Activated CD4-positive, alpha-beta T cell treated with anti-CD3 and anti-CD28 coated beads, Interleukin-2, amount 50 U/mL, for 1 hour (primary cell): ENCODE measurements around the gene RPL28.

ENCODE experiments used
- DNase-seq: peaks from one replicate; pipeline ENCODE4 v3.0.0-alpha.2; 2020

Gene RPL28

DNA sequence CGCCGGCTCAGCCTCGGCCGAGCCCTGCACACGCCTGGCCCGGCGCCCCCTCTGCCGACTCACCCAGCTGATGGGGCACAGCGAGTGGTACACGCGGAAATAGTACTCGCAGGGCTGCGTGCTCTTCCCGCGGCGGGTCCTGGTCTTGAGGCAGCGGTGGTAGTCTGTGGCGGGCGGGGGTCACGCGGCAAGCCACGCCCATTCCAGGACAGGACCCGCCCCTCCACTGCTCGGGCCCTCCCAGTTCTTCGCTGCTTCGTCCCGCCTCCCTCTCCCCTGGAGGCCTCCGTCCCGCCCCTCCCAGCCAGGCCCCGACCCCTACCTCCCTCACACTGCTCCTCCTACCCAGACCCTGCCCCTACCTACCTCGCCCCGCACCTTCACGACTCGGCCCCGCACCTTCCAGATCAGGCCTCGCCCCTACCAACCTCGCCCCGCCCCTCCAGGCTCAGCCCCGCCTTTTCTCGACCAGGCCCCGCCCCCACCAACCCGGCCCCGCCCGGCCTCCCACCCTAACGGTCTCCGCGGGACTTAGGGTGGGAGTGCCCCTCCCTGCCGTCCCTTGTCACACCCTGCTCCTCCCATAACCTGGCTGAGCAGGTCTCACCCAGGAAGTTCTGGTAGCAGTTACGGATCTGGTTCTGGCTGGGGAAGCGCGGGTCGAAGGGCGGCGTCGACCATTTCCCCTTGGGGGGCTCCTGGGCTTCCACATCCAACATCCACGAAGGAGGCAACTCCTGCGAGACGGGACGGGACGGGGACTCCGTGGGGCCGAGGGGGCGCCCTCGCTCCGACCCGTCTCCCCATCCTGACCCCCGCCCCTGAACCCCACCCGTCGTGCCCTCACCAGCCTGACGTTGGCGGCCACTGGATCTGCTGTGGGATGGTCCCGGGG is 31.7 kb upstream of the RPL28 start:
- DNase-seq = peak; percentile 70

GRCh38 chr19:55354698-55355212 is 31.0 kb upstream of the RPL28 start, which contains the start of gene COX6B2:
Gene COX6B2, minus strand, starts transcription at chr19:55354719. Its CDS starts 198 bp downstream, at chr19:55354521.
- DNase-seq = no peak

- no peak for DNase-seq
Observed at GRCh38 chr19:55355213-55355821, 30.4 kb upstream of the RPL28 start.

DNA sequence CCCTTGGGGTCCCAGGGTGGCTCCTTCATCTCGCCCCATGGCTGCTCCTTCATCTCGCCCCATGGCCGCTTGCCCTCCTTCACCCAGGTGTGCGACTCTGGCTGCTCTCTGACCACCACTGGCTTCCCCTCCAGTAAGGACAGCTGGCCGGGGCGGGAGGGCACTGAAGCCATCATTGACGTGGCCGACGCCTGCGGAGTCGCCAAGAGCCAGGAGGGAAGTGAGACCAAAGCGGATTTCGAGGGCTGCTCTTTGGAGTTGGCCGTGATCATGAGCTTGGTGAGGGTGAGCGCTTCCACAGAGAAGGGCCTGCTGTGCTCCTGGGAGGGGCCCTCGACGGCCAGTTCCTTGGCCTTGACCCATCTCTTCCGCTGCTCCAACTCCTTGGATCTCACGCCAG is 27.2 kb upstream of the RPL28 start:
- no peak for DNase-seq

GRCh38 chr19:55358943-55359908 is 26.5 kb upstream of the RPL28 start:
- no peak for DNase-seq

DNA sequence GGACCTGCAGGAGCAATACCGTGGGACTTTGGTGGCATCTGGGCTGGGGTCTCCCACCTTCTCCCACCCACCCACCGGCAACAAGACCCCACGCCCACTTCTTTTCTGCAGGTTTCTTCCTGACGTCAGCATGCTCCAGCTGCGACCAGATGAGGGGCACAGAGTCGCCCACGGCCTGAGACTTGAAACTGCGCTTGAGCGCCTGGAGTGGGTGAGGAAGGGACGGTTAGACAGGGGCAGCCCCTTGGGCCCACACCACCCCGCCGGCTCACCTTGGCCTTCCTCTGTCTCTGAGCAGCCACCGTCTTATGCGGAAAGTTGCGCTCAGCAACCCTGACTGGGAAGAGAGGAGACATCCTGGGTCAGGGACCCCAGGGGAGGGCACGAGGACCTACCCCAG is 24.8 kb upstream of the RPL28 start:
- no peak for DNase-seq

DNA sequence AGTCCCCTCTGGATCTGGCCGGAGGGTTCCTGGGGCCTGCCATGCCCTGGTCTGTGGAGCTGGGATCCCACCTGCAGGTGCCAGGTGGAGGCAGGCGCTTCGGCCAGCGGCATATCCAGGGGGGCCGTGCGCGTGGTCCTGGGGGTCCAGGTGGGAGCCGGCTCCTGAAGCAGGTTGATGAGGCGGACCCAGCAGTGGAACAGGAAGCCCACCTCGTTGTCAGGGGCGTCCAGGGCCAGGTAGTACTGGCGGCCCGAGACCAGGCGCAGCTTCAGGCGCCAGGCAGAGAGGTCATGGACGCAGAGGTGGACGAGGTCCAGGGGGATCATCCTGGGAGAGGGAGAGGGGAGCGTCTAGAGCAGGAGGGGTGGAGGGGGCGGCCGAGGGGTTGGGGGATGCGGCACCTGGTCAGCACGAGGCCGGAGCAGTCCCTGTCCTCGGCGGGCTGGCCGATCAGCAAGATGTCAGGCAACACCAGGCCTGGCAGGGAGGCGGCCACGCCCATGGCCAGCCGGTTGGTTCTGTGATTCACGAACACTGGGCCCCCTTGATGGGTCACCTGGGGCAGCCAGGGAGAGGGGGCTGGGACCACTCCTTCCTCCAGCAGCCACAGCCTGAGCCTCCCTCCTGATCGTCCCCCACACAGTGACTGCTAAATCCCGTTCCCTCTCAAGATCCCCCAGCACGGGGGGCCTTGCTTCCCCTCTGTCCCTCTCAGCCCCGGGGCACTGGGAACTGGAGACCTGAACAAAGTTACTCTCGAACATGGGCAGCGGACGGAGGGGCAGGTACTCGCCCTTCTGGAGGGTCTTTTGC is 23.4 kb upstream of the RPL28 start:
- DNase-seq = no peak

DNA sequence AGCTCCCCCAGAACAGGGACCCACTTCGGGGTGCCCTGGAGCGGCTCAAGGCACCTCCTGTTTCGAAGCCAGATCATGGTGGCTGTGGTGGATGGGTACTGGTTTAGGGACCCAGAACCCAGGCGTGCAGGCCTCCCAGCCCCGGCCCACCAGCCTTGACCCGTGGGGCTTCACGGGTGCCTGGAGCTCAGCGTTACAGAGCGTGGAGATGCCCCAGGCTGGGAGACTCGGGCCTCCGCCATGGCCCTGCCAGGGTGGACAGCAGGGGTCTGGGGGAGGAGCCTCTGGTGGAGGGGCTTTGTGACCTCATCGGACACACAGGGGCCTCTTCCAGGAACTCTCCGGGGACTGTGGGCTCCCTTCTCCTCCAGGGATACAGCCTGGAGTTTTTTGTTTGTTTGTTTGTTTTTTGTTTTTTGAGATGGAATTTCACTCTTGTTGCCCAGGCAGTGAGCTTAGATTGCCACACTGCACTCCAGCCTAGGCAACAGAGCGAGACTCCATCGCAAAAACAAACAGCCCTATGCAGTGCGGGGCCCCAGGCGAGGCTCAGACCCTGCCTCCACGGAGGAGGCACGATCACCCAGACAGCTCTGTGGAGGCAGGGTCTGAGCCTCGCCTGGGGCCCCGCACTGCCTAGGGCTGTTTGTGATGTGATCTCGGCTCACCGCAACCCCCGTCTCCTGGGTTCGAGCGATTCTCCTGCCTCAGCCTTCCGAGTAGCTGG is 22.6 kb upstream of the RPL28 start, which contains the start of gene GARIN5B:
GARIN5B (minus strand) TSS at position 271 of the 727 bp plus-strand sequence; CDS start at position 77, 194 bp downstream.
- no peak for DNase-seq

DNA sequence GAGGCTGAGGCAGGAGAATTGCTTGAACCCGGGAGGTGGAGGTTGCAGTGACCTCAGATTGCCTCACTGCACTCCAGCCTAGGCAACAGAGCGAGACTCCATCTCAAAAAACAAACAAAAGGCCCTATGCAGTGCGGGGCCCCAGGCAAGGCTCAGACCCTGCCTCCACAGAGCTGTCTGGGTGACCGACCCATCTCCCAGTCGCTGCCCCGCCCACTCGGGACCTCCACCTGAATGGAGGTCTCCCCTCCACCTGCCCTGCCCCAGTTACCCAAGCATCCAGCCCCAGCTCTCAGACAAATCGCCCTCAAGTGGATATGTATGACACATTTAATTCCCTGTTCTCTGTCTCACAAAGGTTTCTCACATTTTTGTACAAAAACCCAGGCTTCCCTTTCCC is 20.5 kb upstream of the RPL28 start:
- no peak for DNase-seq

- no peak for DNase-seq
Observed at GRCh38 chr19:55365964-55366363, 19.8 kb upstream of the RPL28 start.

DNA sequence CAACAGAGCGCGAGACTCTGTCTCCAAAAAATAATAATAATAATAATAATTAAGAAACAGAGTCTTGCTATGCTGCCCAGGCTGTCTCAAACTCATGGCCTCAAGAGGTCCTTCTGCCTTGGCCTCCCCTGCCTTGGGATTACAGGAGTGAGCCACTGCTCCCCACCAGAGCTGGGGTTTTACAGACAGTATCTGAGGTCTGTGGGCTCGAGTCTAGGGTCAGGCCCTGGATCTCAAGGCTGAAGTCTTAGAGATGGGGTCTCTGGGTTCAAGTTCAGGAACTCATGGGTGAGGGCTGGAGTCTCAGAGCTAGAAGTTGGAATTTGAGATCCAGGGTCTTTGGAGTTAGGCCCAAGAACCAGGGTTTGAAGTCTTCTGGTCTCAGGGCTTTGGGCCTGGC is 18.9 kb upstream of the RPL28 start:
- DNase-seq = no peak

DNA sequence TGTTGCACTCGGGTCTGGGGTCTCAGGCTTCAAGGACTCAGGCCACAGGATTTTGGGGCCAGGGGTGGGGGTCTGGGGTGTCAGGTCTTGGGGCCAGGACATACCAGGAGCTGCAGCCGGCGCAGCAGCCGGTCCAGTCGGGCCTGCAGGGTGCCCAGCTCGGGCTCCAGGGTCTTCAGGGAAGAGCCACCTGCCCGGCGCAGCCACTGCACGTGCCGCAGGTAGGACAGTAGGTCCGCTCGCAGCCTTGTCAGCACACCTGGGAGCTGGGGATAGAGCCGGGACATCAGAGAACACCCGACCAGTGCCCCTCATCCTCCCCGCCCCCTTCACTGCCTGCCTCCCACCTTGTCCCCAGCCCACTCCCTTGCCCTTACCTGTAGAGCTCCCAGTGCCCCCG is 17.6 kb upstream of the RPL28 start:
- DNase-seq = no peak

- no peak for DNase-seq
Observed at GRCh38 chr19:55368701-55369563, 16.8 kb upstream of the RPL28 start.

DNA sequence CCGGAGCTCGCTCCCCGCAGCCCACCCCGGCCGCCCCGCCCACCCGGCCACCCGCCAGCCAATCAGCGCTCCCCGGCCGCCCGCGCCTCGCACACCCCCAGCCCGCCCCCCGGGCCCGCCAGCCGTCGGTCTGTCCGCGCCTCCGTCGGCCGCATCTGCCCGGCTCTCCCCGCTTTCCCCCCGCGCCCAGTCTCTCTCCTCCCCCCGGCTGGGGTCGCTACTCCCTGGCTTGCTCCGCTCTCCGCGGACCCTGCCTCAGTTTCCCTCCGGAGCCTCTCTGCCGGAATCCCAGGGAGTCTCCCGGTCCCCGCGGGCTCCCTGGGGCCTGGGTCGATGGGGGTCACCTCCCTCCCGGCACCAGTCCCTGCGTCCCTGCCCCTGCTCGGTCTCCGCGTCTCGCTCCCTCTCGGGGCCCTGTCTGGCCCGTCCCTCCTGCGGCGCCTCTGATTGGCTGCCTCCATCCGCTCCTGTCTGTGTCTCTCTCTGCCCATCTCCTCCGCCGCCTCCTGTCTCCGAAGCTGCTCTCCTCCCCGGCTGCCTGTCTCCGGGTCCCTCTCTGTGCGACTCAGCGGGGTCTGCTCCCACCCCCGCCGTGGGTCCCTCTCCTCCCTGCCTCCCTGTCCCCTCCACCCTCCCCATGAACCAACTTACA is 16.0 kb upstream of the RPL28 start:
- DNase-seq = peak; percentile 30

DNA sequence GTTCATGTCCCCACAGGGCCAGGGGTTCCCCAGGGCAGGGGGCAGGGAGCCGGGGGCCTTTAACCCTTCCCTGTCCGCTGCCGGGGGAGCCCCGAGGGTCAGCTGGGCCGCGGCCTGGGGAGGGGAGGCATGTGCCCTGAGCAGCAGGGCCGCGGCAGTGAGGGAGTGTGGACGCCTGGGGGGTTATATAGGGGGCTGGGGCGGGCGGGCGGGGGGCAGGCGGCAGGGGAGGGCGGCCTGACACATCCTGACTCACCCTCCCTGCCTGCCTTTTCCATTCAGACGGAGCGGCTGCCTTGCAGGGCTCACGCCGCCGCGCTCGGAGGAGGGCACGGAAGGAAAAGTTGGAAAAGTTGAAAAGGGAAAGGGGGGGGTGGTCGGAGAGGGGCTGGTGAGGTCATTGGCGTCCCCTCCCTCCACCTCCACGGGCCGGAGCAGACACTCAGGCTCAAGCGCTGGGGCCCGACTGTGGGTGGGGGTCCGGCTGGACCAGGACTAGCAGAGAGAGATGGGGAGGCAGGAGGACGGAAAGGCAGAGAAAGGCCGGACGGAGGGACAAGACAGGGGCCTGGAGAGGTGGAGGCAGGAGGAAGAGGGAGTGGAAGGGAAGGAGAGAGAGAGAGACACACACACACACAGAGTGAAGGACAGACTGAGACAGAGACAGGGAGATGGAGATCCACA is 15.3 kb upstream of the RPL28 start, which contains the start of gene IL11:
IL11 (minus strand) TSS at position 159 of the 684 bp plus-strand sequence; CDS start at position 6, 153 bp downstream.
- DNase-seq = no peak

DNA sequence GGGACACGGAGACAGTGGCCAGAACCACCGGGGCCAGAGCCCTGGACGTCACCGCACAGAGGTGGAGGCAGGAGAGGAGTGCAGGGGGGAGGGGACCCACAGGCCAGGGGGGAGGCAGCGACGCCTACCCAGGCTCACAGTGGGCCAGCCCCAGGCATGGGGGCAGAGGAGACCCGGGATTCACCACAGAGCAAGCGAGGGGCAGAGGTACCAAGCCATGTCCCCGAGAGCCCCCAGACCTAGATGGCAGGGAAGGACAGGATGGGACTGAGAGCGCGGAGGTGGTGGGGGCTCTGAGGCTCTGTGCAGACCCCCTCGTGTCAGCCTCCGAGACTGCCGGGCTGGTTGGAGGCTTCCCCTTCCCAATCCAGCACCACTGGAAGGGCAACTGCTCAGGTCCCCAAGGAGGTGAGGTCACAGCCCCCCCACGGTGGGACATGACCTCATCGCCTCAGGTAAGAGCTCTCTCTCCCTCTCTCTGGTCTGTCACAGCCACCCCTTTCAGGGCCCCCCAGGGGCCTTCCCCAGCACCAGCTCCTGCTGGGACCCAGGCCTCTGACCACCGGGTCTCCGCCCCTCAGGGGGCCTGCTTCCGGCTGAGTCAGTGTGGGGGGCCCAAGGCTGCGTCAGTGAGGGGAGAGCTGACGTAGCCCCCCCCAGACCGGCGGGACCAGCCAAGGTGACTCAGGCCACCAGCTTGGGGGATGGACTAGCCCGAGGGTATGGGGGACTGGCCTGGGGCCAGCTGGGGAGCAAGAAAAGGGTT is 13.2 kb upstream of the RPL28 start:
- DNase-seq = no peak

DNA sequence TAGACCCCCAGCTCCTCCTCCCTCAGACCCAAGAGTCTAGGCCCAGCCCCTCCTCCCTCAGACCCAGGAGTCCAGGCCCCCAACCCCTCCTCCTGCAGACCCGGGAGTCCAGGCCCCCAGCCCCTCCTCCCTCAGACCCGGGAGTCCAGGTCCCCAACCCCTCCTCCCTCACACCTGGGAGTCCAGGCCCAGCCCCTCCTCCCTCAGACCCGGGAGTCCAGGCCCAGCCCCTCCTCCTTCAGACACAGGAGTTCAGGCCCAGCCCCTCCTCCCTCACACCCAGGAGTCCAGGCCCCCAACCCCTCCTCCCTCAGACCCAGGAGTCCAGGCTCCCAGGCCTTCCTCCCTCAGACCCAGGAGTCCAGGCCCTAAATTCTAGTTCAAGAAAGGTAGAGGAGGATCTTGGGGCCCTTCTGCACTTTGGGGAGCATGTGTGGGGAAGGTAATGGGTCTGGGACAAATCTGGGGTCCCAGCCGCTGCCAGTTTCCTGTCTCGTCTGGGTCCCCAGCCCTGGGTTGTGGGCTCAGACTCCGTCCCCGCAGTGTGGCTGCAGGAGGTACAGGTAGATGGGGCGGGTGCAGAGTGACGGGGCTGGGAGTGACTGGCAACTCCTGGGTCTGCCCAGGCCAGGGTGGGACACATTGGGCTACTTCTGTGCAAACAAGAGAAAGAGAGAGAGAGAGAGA is 12.3 kb upstream of the RPL28 start:
- no peak for DNase-seq
